PC-3 (cell line): Measurements from ENCODE around the gene AGFG1. TPM values are rescaled to one million over a fixed set of nuclear protein-coding genes. Genes with fewer than 3 reads are reported as not detected.

Source experiments
- ATAC-seq: fragments of 200-7000 bp; cut with Tn5 transposase; 2 replicates; pipeline ENCODE4 v1.9.1; 2020; ENCODE audit warnings: mild to moderate bottlenecking, moderate library complexity
- BruUV-seq: library from RNA; stranded (reverse); fragments of 400-500 nt; replicated peaks from 2 replicates; lab custom pipeline; 2021; lab: Mats Ljungman, UMichigan
- CTCF ChIA-PET: fragments of 300-600 bp; sonication (Branson Sonifier 250); formaldehyde crosslinking; loops from one replicate; lab custom pipeline; 2022; ENCODE audit warnings: antibody characterized with exemption; lab: Charles Lee
- POLR2A ChIA-PET: fragments of 300-600 bp; sonication (Branson Sonifier 250); formaldehyde crosslinking; loops from one replicate; lab custom pipeline; 2022; ENCODE audit warnings: antibody characterized with exemption; ENCODE audit not compliant: unreplicated experiment; lab: Charles Lee
- DNase-seq: peaks from one replicate; pipeline ENCODE4 v3.0.0-alpha.2; 2015
- H2AFZ ChIP-seq: fragments of 300-600 bp; sonication (generic); 2 replicates; pipeline ENCODE4 v1.6.0; 2016; ENCODE audit warnings: antibody characterized with exemption, low read length
- H3F3A ChIP-seq: fragments of 300-600 bp; sonication (generic); one replicate; pipeline ENCODE4 v1.6.0; 2017; ENCODE audit warnings: antibody characterized with exemption, low read length, control low read depth, mild to moderate bottlenecking; ENCODE audit not compliant: unreplicated experiment
- H3K27ac ChIP-seq: fragments of 300-600 bp; sonication (generic); 2 replicates; pipeline ENCODE4 v1.5.1; 2016; ENCODE audit warnings: mild to moderate bottlenecking, low read length
- H3K27me3 ChIP-seq: fragments of 300-600 bp; sonication (generic); 2 replicates; pipeline ENCODE4 v1.6.1; 2016; ENCODE audit warnings: low read length, mixed read lengths
- H3K36me3 ChIP-seq: fragments of 300-600 bp; sonication (generic); 2 replicates; pipeline ENCODE4 v1.6.1; 2016; ENCODE audit warnings: low read depth, mixed run types, low read length, mixed read lengths
- H3K4me1 ChIP-seq: fragments of 300-600 bp; sonication (generic); 2 replicates; pipeline ENCODE4 v1.5.1; 2016; ENCODE audit warnings: low read length; ENCODE audit not compliant: insufficient read depth
- H3K4me2 ChIP-seq: fragments of 300-600 bp; sonication (generic); 2 replicates; pipeline ENCODE4 v1.6.0; 2016; ENCODE audit warnings: low read length
- H3K4me3 ChIP-seq: fragments of 300-600 bp; sonication (generic); 2 replicates; pipeline ENCODE4 v1.5.1; 2016; ENCODE audit warnings: mild to moderate bottlenecking, low read length, mixed read lengths
- H3K79me2 ChIP-seq: fragments of 300-600 bp; sonication (generic); 2 replicates; pipeline ENCODE4 v1.6.1; 2017; ENCODE audit warnings: low read length, mixed read lengths
- H3K9ac ChIP-seq: fragments of 300-600 bp; sonication (generic); 2 replicates; pipeline ENCODE4 v1.6.0; 2016; ENCODE audit warnings: mild to moderate bottlenecking, low read length
- H3K9me2 ChIP-seq: fragments of 300-600 bp; sonication (generic); replicated peaks from 2 replicates; pipeline ENCODE4 v1.6.1; 2016; ENCODE audit warnings: mixed run types, low read length, mixed read lengths
- H3K9me3 ChIP-seq: fragments of 300-600 bp; sonication (generic); 2 replicates; pipeline ENCODE4 v1.6.1; 2016; ENCODE audit warnings: low read length, mixed read lengths
- H4K20me1 ChIP-seq: fragments of 300-600 bp; sonication (generic); 2 replicates; pipeline ENCODE4 v1.6.1; 2016; ENCODE audit warnings: low read length, mixed read lengths
- EZH2 ChIP-seq: fragments of 300-600 bp; sonication (generic); IDR thresholded peaks from one replicate; pipeline ENCODE4 v1.6.1; 2017; ENCODE audit warnings: antibody characterized with exemption, mild to moderate bottlenecking, low read length; ENCODE audit not compliant: unreplicated experiment
- EZH2phosphoT487 ChIP-seq: fragments of 300-600 bp; sonication (generic); IDR thresholded peaks from 2 replicates; pipeline ENCODE4 v1.6.1; 2018; ENCODE audit warnings: mild to moderate bottlenecking, antibody characterized with exemption, low read length, borderline replicate concordance
- intact Hi-C: fragments of 100-400 bp; cut with micrococcal nuclease; formaldehyde crosslinking; loops from 2 replicates; pipeline ENCODE4 v1.9.0; 2023
- total RNA-seq: library from RNA; depleted of rRNA; stranded (reverse); fragments of >200 nt; gene quantifications from 2 replicates; pipeline ENCODE4 v1.2.3, GENCODE V29; 2014
- TF ChIP-seq, protein P1 (sequence below): fragments of 300-600 bp; sonication (generic); conservative IDR thresholded peaks from 2 replicates; pipeline ENCODE4 v1.5.1; 2017; ENCODE audit warnings: antibody characterized with exemption, low read depth, mild to moderate bottlenecking, low read length

Gene AGFG1
- total RNA-seq, 1 experiment from 2014 or later = 56.3 TPM

- TF ChIP-seq, protein P1, sequence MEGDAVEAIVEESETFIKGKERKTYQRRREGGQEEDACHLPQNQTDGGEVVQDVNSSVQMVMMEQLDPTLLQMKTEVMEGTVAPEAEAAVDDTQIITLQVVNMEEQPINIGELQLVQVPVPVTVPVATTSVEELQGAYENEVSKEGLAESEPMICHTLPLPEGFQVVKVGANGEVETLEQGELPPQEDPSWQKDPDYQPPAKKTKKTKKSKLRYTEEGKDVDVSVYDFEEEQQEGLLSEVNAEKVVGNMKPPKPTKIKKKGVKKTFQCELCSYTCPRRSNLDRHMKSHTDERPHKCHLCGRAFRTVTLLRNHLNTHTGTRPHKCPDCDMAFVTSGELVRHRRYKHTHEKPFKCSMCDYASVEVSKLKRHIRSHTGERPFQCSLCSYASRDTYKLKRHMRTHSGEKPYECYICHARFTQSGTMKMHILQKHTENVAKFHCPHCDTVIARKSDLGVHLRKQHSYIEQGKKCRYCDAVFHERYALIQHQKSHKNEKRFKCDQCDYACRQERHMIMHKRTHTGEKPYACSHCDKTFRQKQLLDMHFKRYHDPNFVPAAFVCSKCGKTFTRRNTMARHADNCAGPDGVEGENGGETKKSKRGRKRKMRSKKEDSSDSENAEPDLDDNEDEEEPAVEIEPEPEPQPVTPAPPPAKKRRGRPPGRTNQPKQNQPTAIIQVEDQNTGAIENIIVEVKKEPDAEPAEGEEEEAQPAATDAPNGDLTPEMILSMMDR = no peak
- TF ChIP-seq EZH2phosphoT487 = no peak
- TF ChIP-seq EZH2 = no peak
- H3K79me2 ChIP-seq = no peaks in the 10 kb centered on the region
- no peaks in the 10 kb centered on the region for H3K9me3 ChIP-seq
- no peak overlapping the region for H3K4me3 ChIP-seq
- H3K27ac ChIP-seq = no peak overlapping the region
- H3K4me2 ChIP-seq = no peak overlapping the region
- H3K9ac ChIP-seq = no peak overlapping the region
- H3K36me3 ChIP-seq = no peaks in the 10 kb centered on the region
- no peaks in the 10 kb centered on the region for H3K9me2 ChIP-seq
- intact Hi-C loops = no loop called here
- ATAC-seq = no peak
- BruUV-seq = no TSS peak
- H3K27me3 ChIP-seq = no peaks in the 10 kb centered on the region
- DNase-seq = no peak
- no peaks in the 10 kb centered on the region for H4K20me1 ChIP-seq
- H3F3A ChIP-seq = no peaks in the 10 kb centered on the region
- ChIA-PET CTCF (no interaction called here), POLR2A (no interaction called here)
- H2AFZ ChIP-seq = no peak overlapping the region
- H3K4me1 ChIP-seq = peaks cover 54% of the 10 kb centered on the region
Observed at GRCh38 chr2:227462972-227463931, 8.7 kb upstream of the AGFG1 start.

- H3K9me2 ChIP-seq = no peaks in the 10 kb centered on the region
- H3K36me3 ChIP-seq = no peaks in the 10 kb centered on the region
- intact Hi-C loops = no loop called here
- no peak overlapping the region for H3K4me2 ChIP-seq
- no peaks in the 10 kb centered on the region for H3K79me2 ChIP-seq
- no peak overlapping the region for H3K27ac ChIP-seq
- no peak overlapping the region for H3K9ac ChIP-seq
- no peak overlapping the region for H2AFZ ChIP-seq
- no peak for DNase-seq
- peaks cover 60% of the 10 kb centered on the region for H3K4me1 ChIP-seq
- H4K20me1 ChIP-seq = no peaks in the 10 kb centered on the region
- no peaks in the 10 kb centered on the region for H3K9me3 ChIP-seq
- POLR2A ChIA-PET = no interaction called here
- TF ChIP-seq EZH2 = no peak
- TF ChIP-seq, protein P1 = no peak
- no peak for TF ChIP-seq EZH2phosphoT487
- no TSS peak for BruUV-seq
- CTCF ChIA-PET = no interaction called here
- ATAC-seq = no peak
- H3K27me3 ChIP-seq = no peaks in the 10 kb centered on the region
- H3K4me3 ChIP-seq = no peak overlapping the region
- H3F3A ChIP-seq = no peaks in the 10 kb centered on the region
Observed at GRCh38 chr2:227464361-227464760, 7.6 kb upstream of the AGFG1 start.

- H3K4me3 ChIP-seq = no peak overlapping the region
- no peaks in the 10 kb centered on the region for H3F3A ChIP-seq
- no peak overlapping the region for H2AFZ ChIP-seq
- POLR2A ChIA-PET = no interaction called here
- CTCF ChIA-PET = no interaction called here
- no peak overlapping the region for H3K4me2 ChIP-seq
- H3K9ac ChIP-seq = no peak overlapping the region
- DNase-seq (no peak), ATAC-seq (no peak)
- H3K9me3 ChIP-seq = no peaks in the 10 kb centered on the region
- intact Hi-C loops = loop anchor here (5.0 kb wide), 1 partner anchor 333 kb away; no protein-coding TSS in a partner anchor
- no peak overlapping the region for H3K27ac ChIP-seq
- TF ChIP-seq, protein P1 = no peak
- TF ChIP-seq EZH2phosphoT487 (no peak), EZH2 (no peak)
- H3K27me3 ChIP-seq = no peaks in the 10 kb centered on the region
- no peaks in the 10 kb centered on the region for H3K9me2 ChIP-seq
- no peaks in the 10 kb centered on the region for H3K36me3 ChIP-seq
- peaks cover 58% of the 10 kb centered on the region for H3K4me1 ChIP-seq
- H3K79me2 ChIP-seq = no peaks in the 10 kb centered on the region
- no TSS peak for BruUV-seq
- H4K20me1 ChIP-seq = no peaks in the 10 kb centered on the region
Observed at GRCh38 chr2:227464851-227465250, 7.1 kb upstream of the AGFG1 start.
